Stimulated activated CD8-positive, alpha-beta memory T cell treated with anti-CD3 and anti-CD28 coated beads, Interleukin-4, amount 100 ng/mL, for 4 hours (primary cell): Measurements from ENCODE around the gene CACNA1B.
"Not testable (repeated sequence)": the region's sequence is repeated elsewhere in the genome, so short reads cannot be mapped to it uniquely, and the experiment has no call there.

Source experiments
- DNase-seq, 2 donors: peaks; one replicate each; pipeline ENCODE4 v3.0.0-alpha.2; 2020; ENCODE audit warnings: low read depth in 2 of 2, low spot score in 1 of 2

The CACNA1B gene

GRCh38 chr9:137877506-137878122 lies at the start of gene CACNA1B:
Gene CACNA1B (plus strand): TSS chr9:137877782. CDS start chr9:137877934, 152 bp downstream.
- not testable (repeated sequence) for DNase-seq

- DNase-seq, result no peak
These were observed 49.6 kb upstream of the CACNA1B start for GRCh38 chr9:137827908-137828526.

- no peak for DNase-seq
These were observed 48.9 kb upstream of the CACNA1B start for GRCh38 chr9:137828527-137829259.

- DNase-seq, result no peak
These were observed 48.2 kb upstream of the CACNA1B start for GRCh38 chr9:137829260-137829996.

- DNase-seq, result no peak
These were observed 45.3 kb upstream of the CACNA1B start for GRCh38 chr9:137832191-137832700.

- DNase-seq, result no peak
These were observed 44.6 kb upstream of the CACNA1B start for GRCh38 chr9:137832830-137833590.

- DNase-seq, result no peak
These were observed 43.6 kb upstream of the CACNA1B start for GRCh38 chr9:137833721-137834613.

- DNase-seq, result no peak
These were observed 42.6 kb upstream of the CACNA1B start for GRCh38 chr9:137834846-137835546.

- no peak for DNase-seq
These were observed 41.3 kb upstream of the CACNA1B start for GRCh38 chr9:137836151-137836830.

- DNase-seq, result no peak
These were observed 40.7 kb upstream of the CACNA1B start for GRCh38 chr9:137836831-137837241.

GRCh38 chr9:137837345-137838278 lies 40.0 kb upstream of the CACNA1B start:
- DNase-seq, result no peak

- no peak for DNase-seq
These were observed 39.0 kb upstream of the CACNA1B start for GRCh38 chr9:137838576-137838975.

- no peak for DNase-seq
These were observed 34.2 kb upstream of the CACNA1B start for GRCh38 chr9:137843355-137843754.

- no peak for DNase-seq
These were observed 25.9 kb upstream of the CACNA1B start for GRCh38 chr9:137851516-137852267.

- no peak for DNase-seq
These were observed 24.1 kb upstream of the CACNA1B start for GRCh38 chr9:137853392-137853995.

- no peak for DNase-seq
These were observed 17.2 kb upstream of the CACNA1B start for GRCh38 chr9:137860361-137860760.
